Smooth muscle cell of the brain vasculature (primary cell): ENCODE results near the gene KRTAP29-1.

ENCODE experiments used
- DNase-seq: peaks from one replicate; pipeline ENCODE4 v3.0.0-alpha.2; 2012; ENCODE audit warnings: low read depth, low spot score

The KRTAP29-1 gene

DNA sequence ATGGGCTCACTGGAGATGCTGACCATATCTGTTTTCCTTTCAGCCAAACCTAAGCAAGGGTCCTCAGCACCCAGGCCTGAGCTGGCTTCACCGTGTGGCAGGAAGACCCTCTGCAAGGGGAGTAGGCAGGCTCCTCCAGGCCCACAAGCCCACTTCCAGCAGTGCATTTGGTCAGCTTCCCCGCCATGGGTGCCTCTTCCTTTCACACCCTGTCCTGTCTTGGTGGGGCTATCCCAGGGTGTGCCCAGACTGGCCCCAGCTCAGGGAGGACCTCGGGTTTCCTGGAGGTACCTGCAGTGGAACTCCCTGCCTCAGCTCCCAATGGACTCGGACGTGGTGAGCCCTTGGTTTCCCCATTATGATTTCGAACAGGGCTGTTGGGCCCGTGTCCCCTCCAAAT is 25.6 kb upstream of the KRTAP29-1 start:
- no peak for DNase-seq

DNA sequence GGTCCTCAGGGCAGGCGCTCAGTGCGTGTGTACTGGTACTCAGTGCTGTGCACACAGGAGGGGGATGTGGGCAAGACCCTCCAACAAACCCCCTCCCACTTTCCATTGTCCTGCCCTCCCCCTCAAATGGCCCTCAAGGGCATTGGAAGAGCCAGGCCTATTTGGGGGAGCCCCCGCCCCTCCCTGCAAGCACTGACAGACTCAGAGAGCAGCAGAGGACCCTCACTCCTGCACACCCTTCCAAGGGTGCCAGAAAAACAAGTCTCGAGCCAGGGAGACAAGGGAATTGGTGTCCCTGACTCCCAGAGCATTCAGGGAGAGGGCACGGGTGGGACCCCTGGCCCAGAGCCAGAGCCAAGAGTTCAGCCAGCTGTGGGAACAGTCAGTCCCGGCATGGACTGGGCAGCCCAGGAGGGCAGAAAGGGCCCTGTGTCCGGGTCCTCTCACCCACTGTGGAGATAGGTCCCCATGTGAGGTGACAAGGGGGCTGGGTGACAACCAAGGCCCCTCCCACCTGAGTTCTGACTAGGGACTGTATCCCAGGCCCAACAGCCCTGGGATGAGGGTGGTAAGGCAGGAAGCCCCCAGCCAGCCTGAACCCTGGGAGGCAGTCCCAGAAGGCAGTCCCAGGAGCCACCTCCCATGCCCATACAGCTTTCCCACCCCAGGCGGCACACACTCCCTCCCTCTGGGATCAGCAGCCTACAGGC is 24.9 kb upstream of the KRTAP29-1 start:
- no peak for DNase-seq

- no peak for DNase-seq
Observed at GRCh38 chr17:41326173-41327145, 23.8 kb upstream of the KRTAP29-1 start.

GRCh38 chr17:41325611-41326010 is 23.0 kb upstream of the KRTAP29-1 start:
- DNase-seq = no peak

GRCh38 chr17:41325126-41325525 is 22.5 kb upstream of the KRTAP29-1 start:
- no peak for DNase-seq

GRCh38 chr17:41324180-41325075 is 21.8 kb upstream of the KRTAP29-1 start:
- DNase-seq = no peak

DNA sequence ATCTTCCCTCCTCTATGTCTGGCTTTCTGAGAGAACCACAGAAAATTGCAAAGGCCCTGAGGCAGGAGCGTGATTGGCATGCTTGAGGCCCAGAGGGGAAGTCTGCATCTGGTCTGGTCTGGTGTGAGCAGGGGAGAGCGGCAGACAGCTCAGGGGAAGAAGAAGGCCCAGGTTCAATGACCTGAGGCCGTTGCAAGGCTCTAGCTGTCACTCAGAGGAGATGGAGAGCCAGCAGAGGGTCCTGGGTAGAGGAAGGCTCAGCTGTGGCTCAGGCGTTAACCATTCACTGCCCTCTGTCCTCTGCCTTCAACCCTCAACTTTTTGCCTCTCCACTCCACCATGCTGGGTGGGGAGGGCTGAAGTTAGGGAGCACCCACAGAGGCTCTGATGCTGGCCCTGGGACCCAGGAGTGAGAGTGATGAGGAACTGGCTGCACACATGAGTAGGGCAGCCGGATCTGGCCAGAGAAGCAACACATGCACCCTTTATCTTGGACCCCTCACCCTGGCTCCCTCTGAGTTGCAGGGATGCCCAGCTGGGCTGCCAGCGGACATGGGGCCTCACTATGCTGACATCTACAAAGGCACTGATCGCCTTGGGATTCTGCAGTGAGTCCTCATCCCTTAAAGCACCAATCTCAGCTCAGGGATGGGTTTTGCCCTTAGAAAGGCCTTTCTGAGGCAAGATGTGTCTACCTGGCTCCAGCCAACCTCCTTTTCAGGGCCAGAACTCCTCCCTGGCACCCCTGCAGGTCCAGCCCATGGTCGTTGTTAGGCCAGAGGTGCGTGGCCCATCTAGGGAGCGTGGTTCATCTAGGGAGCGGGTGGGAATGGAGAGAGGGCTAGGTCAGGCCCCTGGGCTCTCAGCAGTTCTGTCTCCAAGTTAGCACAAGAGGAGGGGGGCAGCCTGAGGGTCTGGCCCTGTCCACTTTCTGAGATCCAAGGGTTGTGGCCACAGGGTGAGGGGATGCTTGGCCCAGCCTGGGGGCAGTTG is 20.5 kb upstream of the KRTAP29-1 start:
- DNase-seq = no peak

- no peak for DNase-seq
Observed at GRCh38 chr17:41322094-41322902, 19.6 kb upstream of the KRTAP29-1 start.

DNA sequence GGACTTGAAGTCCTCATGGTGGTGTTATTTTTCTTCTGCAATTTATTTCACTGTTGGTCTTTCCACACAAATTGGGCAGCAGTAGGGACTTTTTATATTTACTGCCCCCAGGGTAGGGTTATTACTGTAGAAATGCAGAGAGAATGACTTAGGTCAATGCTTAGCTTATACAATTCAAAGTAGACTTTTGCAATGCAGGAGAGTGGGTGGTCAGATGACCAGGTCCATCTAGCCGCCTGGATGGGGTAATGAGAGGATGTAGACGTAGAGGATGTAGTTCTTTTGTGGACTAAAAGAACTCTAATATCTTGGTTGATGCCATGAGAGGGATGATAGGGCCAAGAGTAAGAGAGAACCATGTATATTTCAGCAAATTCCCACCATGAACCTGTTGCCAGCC is 15.6 kb upstream of the KRTAP29-1 start:
- DNase-seq = no peak

DNA sequence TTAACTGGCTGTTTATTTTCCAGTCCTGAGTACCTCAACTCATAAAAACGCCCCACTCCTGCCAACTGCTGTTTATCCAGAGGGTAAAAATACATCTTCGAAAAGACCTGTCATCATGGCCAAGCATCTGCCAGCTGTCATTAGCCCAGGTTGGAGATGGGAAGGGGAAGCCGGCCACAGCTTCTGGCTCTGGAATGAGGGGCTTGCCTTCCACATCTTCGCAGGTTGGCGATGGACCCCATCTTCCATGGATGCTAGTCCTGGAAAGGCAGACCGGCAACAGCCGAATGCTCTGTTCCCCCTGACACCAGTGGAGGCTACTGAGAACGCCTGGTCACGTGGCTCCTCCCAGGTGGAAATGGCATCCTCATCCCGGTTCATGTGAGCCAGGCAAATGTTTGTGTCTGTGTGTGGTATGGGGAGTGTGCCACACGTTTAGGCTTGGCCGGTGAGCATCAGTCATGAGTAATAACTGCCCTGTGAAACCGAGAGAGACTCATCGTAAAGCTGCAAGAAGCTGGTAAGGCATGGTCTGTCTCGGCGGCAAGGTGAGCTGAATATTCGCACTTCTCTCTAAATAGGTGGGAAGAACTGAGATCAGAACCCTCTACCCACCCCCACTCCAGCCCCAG is 13.3 kb upstream of the KRTAP29-1 start:
- DNase-seq = no peak

DNA sequence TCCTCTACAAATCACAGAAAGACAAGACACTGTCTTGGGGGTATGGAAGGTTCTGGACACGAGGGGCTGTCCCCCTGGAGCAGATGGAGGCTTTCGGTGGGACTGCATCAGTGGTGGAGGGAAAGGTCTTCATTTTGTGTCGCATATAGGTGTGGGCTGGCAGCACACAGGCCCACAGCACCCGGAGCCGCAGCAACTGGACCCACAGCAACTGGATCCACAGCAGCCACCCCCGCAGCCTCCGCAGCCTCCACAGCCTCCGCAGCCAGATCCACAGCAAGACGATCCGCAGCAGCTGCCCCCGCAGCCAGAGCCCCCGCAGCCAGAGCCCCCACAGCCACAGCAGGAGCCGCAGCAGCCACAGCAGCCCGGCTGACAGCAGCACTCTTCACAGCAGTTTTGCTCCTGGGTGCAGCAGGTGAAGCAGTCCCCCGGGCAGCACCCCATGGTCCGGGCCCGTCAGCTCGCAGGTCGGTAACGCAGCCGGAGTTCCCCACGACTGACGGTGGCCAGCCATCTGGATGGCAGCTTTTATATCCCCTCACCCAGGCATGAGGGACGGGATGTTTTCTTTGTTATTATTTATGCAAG is 12.6 kb upstream of the KRTAP29-1 start, which contains the start of gene KRTAP17-1:
Gene KRTAP17-1, minus strand, starts transcription at position 507 of the 591 bp plus-strand sequence. Its CDS starts 60 bp downstream, at position 447.
- no peak for DNase-seq

- no peak for DNase-seq
Observed at GRCh38 chr17:41311111-41311510, 8.5 kb upstream of the KRTAP29-1 start.

GRCh38 chr17:41308918-41309359 is 6.3 kb upstream of the KRTAP29-1 start, which contains the start of gene KRTAP16-1:
Gene KRTAP16-1 (minus strand): TSS chr17:41309309. CDS start chr17:41309253, 56 bp downstream.
- DNase-seq = no peak

- DNase-seq = no peak
Observed at GRCh38 chr17:41308251-41308917, 5.7 kb upstream of the KRTAP29-1 start.

DNA sequence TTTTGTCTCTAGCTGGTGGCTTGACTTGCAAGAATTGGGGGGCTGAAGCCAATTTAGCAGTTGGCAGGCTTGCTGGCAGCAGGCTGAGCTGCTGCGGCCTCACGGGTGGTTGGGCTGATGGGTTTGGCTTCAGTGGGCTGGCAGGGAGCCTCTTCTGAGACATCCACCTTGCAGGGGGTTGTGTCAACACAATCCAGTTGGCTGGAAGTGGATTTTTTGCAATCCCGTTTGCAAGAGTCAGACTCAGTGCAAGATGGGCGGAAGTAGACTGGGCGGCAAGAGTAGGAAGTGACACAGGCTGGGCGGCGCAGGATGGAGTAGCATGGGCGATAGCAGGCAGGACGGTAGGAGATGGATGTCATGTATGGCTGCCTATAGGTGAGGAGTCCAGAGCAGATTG is 5.0 kb upstream of the KRTAP29-1 start:
- no peak for DNase-seq

- no peak for DNase-seq
Observed at GRCh38 chr17:41304091-41304490, 1.4 kb upstream of the KRTAP29-1 start.

DNA sequence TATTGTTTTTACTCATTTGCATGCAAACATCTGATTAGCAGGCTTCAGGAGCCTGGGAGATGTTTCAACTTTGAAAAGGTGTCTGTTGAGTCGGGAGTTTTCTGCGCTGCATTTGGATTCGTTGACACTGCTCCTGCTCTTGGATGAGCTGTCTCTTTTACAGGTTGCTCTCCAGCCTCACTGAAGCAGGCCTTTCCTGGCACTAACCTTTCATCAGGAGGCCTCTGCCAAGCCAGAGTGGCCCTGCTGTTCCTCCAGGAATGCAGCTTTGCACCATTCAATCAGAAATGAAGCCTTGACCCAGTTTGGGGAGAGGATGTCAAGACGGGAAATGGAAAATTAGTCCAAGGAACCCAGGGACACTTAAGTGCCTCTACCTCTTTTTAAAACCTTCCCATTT is 330 bp upstream of the KRTAP29-1 start:
- DNase-seq = no peak
